GM19023 (cell line): ENCODE measurements around the gene MTPN.
A peak's percentile ranks its signal among the peaks of the same experiment; 100 is the strongest.

Source experiments
- ATAC-seq: cut with Tn5 transposase; IDR thresholded peaks from one replicate; pipeline ENCODE4 v1.9.1; 2021; ENCODE audit warnings: mild to moderate bottlenecking, moderate library complexity; ENCODE audit not compliant: unreplicated experiment

MTPN gene, protein sequence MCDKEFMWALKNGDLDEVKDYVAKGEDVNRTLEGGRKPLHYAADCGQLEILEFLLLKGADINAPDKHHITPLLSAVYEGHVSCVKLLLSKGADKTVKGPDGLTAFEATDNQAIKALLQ

DNA sequence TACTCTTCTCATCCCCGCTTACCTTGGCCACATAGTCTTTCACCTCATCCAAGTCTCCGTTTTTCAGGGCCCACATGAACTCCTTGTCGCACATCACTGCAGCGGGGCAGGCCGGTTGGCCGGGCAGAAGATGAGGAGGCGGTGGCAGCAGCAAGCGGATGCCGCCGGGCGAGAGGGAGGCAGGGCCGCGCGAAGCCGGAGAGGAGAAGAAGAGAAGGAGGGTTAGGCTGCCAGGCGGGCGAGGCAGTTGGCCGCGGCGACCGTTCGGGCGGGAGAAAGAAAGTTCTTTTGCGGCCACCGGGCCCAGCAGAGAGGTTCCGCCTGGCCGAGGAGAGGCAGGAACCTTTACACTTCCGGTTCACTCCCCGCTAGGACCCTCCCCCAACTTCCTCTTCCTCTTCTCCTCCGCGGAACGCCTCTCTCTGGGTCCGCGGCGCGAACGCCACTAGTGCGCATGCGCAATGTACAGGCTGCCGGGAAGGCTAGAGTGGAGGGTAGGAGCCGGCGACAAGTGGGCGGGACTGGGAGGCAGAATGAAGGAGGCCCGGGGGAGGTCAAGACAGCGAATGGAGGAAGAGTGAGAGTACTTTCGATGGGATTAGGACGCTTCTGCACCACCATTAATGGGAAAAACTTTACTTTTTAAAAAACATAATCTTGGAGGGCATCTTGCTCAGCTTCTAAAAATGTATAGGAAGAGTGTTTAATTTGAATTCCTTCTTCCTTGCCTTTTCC, at the start of gene MTPN:
MTPN (minus strand) TSS at position 353 of the 735 bp plus-strand sequence; CDS start at position 94, 259 bp downstream.
- ATAC-seq, result peak; percentile 64

DNA sequence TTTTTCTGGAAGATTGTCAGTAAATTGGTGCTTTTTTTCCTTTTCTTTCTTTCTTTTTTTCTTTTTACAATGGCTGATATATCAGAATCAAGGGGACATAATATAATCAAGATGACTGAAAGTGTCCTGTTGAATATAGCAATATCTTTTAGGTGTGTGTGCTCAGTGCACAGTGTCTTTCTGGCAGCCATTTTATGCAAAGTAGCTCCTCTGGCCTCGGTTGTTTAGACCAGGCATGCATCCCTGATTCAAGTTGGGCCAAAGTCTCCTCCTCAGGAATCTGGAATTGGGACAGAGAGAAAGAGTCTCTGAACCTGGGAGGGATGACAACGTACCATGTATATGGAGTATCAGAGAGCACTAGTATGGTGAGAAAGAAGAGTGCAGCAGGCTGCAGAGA, 49.0 kb upstream of the MTPN start:
- no peak for ATAC-seq

DNA sequence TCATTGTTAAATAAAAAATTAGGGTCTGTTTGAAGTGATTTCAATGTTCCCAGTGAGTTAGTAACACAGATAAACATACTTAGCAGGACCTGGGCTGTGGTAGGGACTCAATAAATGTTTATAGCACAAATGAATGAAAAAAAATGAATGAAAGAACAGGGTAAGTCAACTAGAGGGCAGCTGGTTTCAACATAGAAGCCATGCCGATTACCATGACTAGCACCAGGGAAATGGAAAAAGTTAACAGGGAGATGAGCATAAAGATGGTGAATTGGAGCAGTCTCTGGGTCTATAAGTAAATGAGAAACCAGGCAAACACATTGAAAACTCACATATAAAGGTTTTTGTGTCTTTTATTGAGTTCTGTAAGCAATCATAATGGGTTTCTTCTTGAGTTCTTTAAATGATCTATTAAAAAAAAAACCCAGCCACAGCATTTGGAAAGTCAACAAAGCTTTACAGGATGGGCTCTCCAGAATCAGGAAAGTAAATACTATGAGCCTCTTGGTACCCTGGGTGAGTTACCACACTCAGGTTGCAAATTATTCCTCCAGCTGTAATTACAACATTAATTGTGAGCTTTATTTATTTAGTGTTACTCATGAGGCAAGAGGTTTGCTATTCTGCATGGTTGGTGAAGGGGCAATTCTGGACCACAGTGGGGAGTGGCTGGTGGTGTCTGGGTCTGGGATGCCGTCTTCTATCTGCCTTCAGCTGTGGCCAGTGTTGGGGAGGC, 46.1 kb upstream of the MTPN start:
- ATAC-seq, result no peak

DNA sequence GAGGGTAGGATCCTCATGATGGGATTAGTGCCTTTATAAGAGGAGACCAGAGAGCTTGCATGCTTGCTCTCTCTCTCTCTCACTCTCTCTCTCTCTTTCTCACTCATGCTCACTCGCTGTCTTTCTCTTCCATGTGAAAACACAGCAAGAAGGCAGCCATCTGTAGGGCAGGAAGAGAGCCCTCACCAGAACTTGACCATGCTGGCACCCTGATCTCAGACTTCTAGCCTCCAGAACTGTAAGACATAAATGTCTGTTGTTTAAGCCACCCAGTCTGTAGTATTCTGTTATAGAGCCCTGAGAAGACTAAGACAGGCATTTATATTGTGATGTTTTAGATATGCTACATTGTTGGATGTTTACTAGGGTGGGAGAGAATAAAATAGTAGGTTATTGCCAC, 43.4 kb upstream of the MTPN start:
- ATAC-seq, result no peak

DNA sequence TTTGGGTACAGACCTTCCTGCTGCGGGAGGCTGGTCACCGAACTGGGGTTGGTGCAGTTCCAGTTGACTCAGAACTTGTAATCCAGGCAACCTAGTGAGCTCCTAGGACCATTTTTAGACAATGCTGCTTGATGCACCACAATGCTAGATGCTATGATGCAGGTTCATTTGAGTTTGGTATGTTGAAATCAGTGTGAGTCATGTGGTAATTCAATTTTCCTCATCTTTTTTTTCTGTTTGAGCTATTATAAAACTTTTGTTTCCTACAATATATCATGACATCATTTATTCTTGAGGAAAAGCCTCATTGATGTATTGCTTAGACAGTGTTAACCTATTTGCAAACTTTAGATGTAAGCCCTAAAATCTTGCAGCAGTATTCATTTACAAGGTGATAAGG, 40.9 kb upstream of the MTPN start:
- no peak for ATAC-seq

DNA sequence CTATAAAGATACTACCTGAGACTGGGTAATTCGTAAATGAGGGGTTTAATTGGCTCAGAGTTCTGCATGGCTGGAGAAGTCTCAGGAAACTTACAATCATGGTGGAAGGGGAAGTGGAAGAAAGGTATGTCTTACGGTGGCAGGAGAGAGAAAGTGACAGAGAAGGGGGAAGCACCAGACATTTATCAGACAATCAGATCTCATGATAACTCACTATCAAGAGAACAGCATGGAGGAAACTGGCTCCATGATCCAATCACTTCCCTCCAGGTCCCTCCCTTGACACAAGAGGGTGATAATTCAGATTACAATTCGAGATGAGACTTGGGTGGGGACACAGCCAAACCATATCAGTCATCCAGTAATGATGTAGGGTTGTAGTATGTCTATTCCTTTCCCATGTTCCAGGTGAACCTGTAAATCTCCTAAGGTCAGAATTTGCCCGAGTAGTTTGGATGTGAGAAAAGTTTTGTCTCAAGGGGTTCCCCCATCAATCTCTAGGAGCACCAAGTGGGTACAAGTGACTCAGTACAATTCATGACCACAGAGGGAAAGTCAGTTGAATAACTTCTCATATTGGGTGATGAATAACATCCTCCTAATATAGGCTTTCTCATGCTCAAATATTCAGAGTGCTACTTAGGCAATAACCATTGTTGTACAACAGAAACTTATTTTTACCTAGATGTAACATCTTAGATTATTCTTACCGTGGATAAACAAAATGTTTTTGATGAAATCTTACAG, 39.7 kb upstream of the MTPN start:
- no peak for ATAC-seq

DNA sequence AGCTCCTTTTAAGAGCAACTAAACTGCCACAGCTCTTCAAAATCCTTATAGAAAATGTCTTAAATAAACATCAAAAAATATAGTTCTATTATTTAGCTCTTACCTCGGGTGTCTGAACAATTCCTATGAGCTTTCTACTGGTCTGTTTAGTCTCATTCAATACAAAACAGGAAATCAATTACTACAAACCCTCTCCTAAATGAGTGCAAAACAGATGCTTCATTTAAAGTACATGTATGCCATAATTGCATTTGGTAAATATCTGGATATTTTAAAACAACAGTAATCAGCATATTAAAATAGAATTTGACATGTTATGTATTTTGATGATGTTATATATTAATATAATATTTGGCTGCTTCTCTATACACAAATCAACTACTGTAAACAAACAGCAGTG, 38.5 kb upstream of the MTPN start:
- no peak for ATAC-seq

DNA sequence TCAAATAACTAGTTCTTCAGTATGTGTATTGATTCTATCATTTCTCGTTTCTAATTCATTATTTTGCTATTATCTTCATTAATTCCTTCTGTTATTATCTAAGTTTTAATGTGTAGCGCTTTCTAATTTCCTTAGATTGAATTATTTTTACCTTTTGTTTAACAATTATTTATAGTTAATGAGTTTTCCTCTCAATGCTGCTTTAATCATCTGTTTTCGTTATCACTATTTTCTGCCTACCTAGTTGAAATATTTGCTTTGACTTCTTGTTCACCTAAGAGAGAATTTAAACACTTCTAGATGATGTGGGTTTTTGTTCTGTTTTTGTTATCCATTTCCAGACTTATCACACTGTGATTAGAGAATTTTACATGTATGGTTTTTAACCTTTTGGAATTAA, 37.5 kb upstream of the MTPN start:
- ATAC-seq, result no peak

DNA sequence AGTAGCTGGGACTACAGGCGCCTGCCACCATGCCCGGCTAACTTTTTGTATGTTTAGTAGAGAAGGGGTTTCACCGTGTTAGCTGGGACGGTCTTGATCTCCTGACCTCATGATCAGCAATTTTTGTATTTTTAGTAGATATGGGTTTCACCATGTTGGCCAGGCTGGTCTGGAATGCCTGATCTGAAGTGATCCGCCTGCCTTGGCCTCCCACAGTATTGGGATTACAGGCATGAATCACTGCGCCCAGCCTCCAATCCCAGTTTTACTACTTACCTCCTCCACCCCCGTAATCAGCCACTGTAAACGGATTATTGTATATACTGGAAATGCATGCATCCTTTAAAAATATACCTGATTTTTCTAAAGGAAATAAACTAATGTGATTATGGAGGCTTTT, 35.1 kb upstream of the MTPN start:
- no peak for ATAC-seq

DNA sequence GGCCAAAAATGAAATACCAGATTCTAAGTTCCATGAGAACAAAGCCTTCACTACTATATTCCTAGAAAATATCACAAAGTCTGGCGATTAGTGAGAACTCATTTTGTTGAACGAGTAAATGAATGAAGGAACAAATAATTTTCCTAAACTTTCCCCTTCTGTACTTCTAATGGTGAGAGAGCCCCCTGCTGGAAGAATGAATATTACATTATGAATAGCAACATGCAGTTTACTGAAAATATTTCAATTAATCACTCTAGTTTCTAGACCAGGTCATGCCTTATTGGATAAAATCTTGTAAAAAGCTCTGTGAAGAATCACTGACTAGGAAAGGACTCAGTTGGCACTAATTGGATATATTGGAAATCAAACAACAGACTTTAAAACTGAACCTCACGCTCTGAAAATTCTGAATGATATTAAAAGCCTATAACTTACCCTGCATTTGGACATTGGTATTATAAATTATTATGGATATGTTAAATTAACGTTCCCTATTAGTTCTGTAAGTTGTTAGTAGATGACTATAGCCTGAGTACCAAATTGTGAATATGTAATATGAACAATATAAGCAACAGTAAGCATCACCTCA, 32.4 kb upstream of the MTPN start:
- no peak for ATAC-seq

DNA sequence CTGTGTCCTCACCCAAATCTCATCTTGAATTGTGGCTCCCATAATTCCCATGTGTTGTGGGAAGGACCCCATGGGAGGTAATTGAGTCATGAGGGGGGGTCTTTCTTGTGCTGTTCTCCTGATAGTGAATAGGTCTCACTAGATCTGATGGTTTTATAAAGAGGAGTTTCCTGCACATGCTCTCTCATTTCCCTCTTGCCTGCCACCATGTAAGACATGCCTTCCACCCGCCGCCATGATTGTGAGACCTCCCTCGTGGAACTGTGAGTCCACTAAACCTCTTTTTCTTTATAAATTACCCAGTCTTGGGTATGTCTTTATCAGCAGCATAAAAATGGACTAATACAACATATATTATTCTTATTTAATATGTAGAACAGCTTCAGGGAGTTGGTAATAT, 29.0 kb upstream of the MTPN start:
- no peak for ATAC-seq

DNA sequence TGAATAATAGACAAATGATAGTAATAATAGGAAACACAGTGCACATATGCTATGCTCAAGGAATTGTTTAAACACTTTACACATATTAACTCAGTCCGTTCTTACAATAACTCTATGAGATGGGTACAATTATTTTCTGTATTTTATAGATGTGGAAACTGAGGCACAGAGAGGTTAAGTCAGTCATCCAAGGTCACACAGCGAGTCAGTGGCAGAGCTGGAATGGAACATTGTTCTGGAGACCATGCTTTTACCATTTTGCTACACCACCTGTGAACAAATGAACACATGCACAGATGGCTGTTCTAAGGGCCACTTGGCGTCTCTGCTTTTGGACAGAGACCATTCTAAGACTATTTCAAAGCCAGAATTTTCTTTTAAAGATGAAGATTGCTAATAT, 26.9 kb upstream of the MTPN start:
- no peak for ATAC-seq

DNA sequence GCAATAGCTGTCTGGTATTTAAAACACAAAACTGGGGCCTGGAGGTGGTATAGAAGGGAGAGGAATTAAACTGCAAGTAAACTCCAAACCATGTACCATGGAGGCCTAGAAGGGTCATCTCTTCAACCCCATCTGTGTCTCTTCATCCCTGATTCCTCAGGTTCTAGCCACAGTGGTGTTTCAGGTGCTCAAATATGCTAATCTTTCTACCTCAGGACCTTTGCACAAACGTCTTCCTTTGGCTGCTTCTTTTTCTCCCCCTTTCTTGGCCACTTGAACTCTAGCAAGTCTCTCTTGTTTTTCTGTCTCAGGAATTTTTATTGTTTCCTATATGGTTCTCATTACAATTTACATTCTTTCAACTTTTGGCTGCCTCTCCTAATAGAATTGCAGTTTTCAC, 25.6 kb upstream of the MTPN start:
- ATAC-seq, result no peak

DNA sequence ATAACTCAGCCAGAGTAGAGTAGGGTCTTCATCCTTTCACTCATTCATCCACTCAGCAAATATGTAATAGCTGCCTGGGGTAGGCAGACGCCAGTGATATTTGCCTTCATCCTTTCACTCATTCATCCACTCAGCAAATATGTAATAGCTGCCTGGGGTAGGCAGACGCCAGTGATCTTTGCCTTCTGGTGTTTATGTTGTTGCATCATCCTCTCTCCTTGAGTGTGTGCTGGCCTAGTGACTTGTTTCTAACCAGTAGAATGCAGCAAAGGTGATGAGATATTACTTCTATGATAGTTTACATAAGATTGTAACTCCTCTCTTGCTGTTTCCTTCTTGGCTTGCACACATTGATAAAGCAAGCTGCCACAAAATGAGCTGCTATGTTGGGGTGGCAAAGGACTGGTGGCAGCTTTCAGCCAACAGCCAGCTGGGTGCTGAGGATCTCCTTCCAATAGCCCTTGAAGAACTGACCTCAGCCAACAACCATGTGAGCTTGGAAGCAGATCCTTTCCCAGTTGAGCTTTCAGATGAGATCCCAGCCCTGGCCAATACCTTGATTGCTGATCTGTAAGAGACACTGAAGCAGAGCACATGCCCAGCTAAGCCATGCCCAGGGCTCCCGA, 23.2 kb upstream of the MTPN start:
- no peak for ATAC-seq

DNA sequence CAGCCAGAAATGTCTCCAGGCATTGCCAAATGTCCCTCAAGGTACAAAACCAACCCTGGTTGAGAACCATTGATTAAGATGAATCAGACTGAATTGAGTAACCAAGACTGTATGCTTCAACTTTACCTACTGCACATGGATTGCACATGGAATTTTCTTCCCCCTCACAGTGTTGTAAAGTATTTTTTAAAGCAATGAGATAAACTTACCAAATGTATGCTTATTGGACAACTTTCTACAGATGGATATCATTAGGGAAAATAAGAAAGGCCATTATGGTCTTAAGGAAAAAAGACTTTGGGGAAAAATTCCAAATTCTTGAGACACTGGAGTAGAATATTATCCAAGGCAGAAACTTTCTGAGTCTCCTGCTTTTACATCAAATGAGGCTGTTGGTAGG, 20.9 kb upstream of the MTPN start:
- no peak for ATAC-seq

DNA sequence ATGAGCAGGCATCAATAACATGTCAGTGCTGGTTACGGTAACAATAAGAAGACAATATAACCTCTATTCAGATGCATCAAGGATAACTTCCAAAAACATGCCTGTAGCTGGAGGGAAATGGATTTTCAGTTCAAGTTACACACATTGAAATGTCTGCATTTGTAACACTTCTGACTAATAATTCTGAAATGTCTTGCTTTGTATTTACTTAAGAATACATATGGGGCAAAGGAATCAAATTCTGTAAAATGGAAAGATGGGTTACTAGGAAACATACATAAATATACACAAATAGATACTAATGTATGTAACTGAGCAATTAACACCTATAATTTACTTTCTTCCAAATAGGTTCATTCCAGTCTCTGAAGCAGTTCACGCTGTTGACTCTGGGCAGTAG, 18.6 kb upstream of the MTPN start:
- no peak for ATAC-seq

DNA sequence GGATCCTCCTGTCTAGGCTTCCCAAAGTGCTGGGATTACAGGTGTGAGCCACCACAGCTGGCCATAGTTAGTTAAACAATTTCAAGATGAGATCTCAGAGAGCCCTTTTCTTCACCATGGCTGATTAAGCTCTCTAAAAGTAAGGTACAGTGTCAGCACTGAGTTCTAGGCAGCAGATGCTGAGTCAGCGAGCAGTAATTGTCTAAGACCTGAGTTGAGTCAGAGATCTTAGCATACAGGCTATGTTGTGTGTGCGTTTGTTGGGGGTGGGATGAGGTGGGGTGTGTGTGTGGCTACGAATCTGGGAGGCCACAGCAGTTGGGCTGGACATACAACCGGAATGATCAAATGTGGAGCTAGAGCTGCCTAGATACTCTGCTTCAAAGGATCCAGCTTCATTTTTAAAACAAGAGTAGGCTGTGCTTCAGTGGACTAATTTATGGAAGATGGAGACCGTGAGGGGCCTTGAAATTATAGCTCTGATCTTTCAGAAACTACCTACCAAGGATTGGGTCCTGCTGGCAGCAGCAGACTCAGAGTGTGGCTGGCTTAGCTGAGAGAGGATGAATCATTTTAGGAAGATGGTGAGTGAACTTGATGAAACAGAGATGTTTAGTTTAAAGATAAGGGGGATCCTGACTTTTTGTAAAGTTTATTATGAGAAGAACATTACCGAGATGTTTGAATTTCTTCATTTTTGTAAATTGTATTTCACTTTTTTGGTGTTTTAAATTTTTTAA, 17.5 kb upstream of the MTPN start:
- no peak for ATAC-seq

DNA sequence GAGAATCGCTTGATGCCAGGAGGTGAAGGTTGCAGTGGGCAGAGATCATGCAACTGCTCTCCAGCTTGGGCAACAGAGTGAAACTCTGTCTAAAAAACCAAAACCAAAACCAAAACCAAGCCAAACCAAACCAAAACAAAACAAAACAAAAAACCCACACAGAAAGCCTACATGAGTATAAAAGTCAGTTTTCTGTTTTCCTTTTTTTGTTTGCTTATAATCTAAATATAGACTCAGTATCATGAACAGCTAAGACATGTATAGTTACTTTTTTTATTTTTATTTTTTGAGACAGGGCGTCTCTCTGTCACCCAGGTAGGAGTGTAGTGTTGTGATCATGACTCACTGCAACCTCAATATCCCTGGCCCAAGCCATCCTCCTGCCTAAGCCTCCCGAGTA, 16.8 kb upstream of the MTPN start:
- ATAC-seq, result no peak

DNA sequence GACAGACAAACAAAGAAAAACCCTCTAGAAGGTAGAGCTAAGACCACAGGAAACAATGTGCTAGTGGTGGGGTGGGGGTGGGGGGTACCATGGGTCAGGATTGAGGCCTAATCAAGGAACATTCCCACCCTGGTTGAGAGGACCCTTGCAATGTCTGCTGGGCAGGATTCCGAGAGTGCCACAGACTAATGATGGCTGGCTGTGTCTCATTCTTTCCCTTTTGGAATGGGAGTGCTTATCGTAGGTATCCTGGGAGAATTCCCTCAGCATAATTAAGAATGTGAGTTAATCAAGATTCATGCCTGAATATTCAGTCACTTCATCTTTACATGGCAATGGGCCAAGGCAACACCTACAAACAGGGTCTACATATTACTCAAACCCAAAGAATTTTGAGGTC, 14.7 kb upstream of the MTPN start:
- no peak for ATAC-seq

DNA sequence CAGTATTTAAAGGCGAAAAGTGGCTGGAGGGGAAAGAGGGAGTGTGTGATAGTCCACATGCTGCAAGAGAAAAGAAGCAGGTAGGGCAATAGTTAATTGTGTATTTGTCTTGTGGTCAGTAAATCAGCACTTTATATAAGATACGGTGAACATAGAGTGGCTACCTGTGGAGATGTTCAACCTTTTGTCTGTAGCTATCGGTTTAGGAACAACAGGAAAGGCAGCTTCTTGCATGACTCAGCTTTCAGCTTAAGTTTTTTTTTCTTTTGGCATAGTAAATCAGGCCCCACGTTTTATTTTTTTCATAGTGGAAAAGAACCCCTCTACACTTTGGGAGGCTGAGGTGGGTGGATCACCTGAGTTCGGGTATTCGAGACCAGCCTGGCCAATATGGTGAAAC, 14.2 kb upstream of the MTPN start:
- ATAC-seq, result no peak
